ENCODE measurements around the gene SEC61B.

Gene SEC61B

GRCh38 chr9:99221621-99222415, at the start of gene SEC61B, which contains the start of gene ALG2:
Gene SEC61B, plus strand, starts transcription at chr9:99222282. Its CDS starts 82 bp downstream, at chr9:99222364.
Gene ALG2, minus strand, starts transcription at chr9:99221942. Its CDS starts 48 bp downstream, at chr9:99221894.
- peak; percentile 97 for DNase-seq (ENCODE audit: low read depth, low spot score)

GRCh38 chr9:99173570-99174504, 48.2 kb upstream of the SEC61B start:
- DNase-seq (ENCODE audit: low read depth, low spot score) = no peak

- peak; percentile 53 for DNase-seq (ENCODE audit: low read depth, low spot score)
Measured at GRCh38 chr9:99176527-99177013, 45.5 kb upstream of the SEC61B start.

GRCh38 chr9:99177576-99178366, 44.3 kb upstream of the SEC61B start:
- no peak for DNase-seq (ENCODE audit: low read depth, low spot score)

GRCh38 chr9:99178912-99179872, 42.9 kb upstream of the SEC61B start:
- DNase-seq (ENCODE audit: low read depth, low spot score) = no peak

- DNase-seq (ENCODE audit: low read depth, low spot score) = no peak
Measured at GRCh38 chr9:99180199-99180598, 41.9 kb upstream of the SEC61B start.

GRCh38 chr9:99180662-99181061, 41.4 kb upstream of the SEC61B start:
- DNase-seq (ENCODE audit: low read depth, low spot score) = no peak

GRCh38 chr9:99181206-99181605, 40.9 kb upstream of the SEC61B start:
- no peak for DNase-seq (ENCODE audit: low read depth, low spot score)

- DNase-seq (ENCODE audit: low read depth, low spot score) = no peak
Measured at GRCh38 chr9:99181621-99182020, 40.5 kb upstream of the SEC61B start.

- DNase-seq (ENCODE audit: low read depth, low spot score) = no peak
Measured at GRCh38 chr9:99182356-99182755, 39.7 kb upstream of the SEC61B start.

GRCh38 chr9:99183616-99184015, 38.5 kb upstream of the SEC61B start:
- no peak for DNase-seq (ENCODE audit: low read depth, low spot score)

GRCh38 chr9:99184110-99184474, 38.0 kb upstream of the SEC61B start:
- DNase-seq (ENCODE audit: low read depth, low spot score) = no peak

- peak; percentile 95 for DNase-seq (ENCODE audit: low read depth, low spot score)
Measured at GRCh38 chr9:99184475-99185347, 37.4 kb upstream of the SEC61B start.

- DNase-seq (ENCODE audit: low read depth, low spot score) = no peak
Measured at GRCh38 chr9:99185348-99185632, 36.8 kb upstream of the SEC61B start.

GRCh38 chr9:99185934-99186333, 36.1 kb upstream of the SEC61B start:
- no peak for DNase-seq (ENCODE audit: low read depth, low spot score)

GRCh38 chr9:99187311-99187710, 34.8 kb upstream of the SEC61B start:
- DNase-seq (ENCODE audit: low read depth, low spot score) = no peak

GRCh38 chr9:99189186-99189585, 32.9 kb upstream of the SEC61B start:
- no peak for DNase-seq (ENCODE audit: low read depth, low spot score)

GRCh38 chr9:99189887-99190596, 32.0 kb upstream of the SEC61B start:
- no peak for DNase-seq (ENCODE audit: low read depth, low spot score)
